Mammary epithelial cell (primary cell): ENCODE results near the gene CYP27C1.

Source experiments
- EZH2 ChIP-seq: IDR thresholded peaks from 2 replicates; pipeline ENCODE4 v1.6.1; 2012; ENCODE audit warnings: low read length, inconsistent platforms, borderline replicate concordance
- TF ChIP-seq, protein P1 (sequence below), 2 donors: IDR thresholded peaks in 1 of 2; conservative IDR thresholded peaks in 1 of 2; 2 replicates each; pipeline ENCODE4 v1.5.1; 2011 to 2012; ENCODE audit warnings: inconsistent platforms in 2 of 2, low read length in 2 of 2, mild to moderate bottlenecking in 2 of 2, control low read depth in 1 of 2, low read depth in 1 of 2; ENCODE audit not compliant: insufficient read depth in 1 of 2; ENCODE audit errors: extremely low read depth in 1 of 2

GRCh38 chr2:127208313-127208712 is 11.8 kb downstream of the CYP27C1 start:
- TF ChIP-seq, protein P1, sequence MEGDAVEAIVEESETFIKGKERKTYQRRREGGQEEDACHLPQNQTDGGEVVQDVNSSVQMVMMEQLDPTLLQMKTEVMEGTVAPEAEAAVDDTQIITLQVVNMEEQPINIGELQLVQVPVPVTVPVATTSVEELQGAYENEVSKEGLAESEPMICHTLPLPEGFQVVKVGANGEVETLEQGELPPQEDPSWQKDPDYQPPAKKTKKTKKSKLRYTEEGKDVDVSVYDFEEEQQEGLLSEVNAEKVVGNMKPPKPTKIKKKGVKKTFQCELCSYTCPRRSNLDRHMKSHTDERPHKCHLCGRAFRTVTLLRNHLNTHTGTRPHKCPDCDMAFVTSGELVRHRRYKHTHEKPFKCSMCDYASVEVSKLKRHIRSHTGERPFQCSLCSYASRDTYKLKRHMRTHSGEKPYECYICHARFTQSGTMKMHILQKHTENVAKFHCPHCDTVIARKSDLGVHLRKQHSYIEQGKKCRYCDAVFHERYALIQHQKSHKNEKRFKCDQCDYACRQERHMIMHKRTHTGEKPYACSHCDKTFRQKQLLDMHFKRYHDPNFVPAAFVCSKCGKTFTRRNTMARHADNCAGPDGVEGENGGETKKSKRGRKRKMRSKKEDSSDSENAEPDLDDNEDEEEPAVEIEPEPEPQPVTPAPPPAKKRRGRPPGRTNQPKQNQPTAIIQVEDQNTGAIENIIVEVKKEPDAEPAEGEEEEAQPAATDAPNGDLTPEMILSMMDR (conservative IDR thresholded peaks at IDR 0.05 in 1 of 2, IDR thresholded peaks at IDR 0.05 in 1 of 2; ENCODE audit: extremely low read depth in 1 of 2, insufficient read depth in 1 of 2, low read depth in 1 of 2, low read length in 2 of 2) = no peak
- TF ChIP-seq EZH2 = no peak
